HG02610 (cell line): ENCODE measurements around the gene ARMC8.

Source experiments
- ATAC-seq: cut with Tn5 transposase; IDR thresholded peaks from one replicate; pipeline ENCODE4 v1.9.1; 2021; ENCODE audit warnings: mild to moderate bottlenecking, moderate library complexity; ENCODE audit not compliant: unreplicated experiment

Gene ARMC8

GRCh38 chr3:138245026-138245425 lies 57.9 kb downstream of the ARMC8 start:
- no peak for ATAC-seq

- ATAC-seq, result no peak
These were observed 62.5 kb downstream of the ARMC8 start for GRCh38 chr3:138249636-138250035.

- ATAC-seq, result no peak
These were observed 66.5 kb downstream of the ARMC8 start for GRCh38 chr3:138253609-138254008.

- no peak for ATAC-seq
These were observed 67.1 kb downstream of the ARMC8 start for GRCh38 chr3:138254216-138254615.

- ATAC-seq, result no peak
These were observed 68.9 kb downstream of the ARMC8 start for GRCh38 chr3:138256022-138256421.

GRCh38 chr3:138257986-138258385 lies 70.9 kb downstream of the ARMC8 start:
- peak; percentile 39 for ATAC-seq

GRCh38 chr3:138259126-138259525 lies 72.0 kb downstream of the ARMC8 start:
- ATAC-seq, result no peak

GRCh38 chr3:138260611-138261010 lies 73.5 kb downstream of the ARMC8 start:
- no peak for ATAC-seq

GRCh38 chr3:138263104-138263503 lies 76.0 kb downstream of the ARMC8 start:
- ATAC-seq, result no peak

GRCh38 chr3:138265745-138266144 lies 78.6 kb downstream of the ARMC8 start:
- no peak for ATAC-seq

GRCh38 chr3:138267083-138267482 lies 80.0 kb downstream of the ARMC8 start:
- ATAC-seq, result no peak

- no peak for ATAC-seq
These were observed 83.1 kb downstream of the ARMC8 start for GRCh38 chr3:138270245-138270644.

GRCh38 chr3:138271189-138271794 lies 84.2 kb downstream of the ARMC8 start:
- peak; percentile 90 for ATAC-seq

GRCh38 chr3:138281561-138281960 lies 94.5 kb downstream of the ARMC8 start:
- ATAC-seq, result no peak

- no peak for ATAC-seq
These were observed 95.7 kb downstream of the ARMC8 start for GRCh38 chr3:138282836-138283235.

- no peak for ATAC-seq
These were observed 97.0 kb downstream of the ARMC8 start for GRCh38 chr3:138284079-138284478.

GRCh38 chr3:138284957-138285477 lies 97.9 kb downstream of the ARMC8 start:
- ATAC-seq, result no peak

- ATAC-seq, result no peak
These were observed 102.2 kb downstream of the ARMC8 start for GRCh38 chr3:138289260-138289659.

GRCh38 chr3:138289701-138290100 lies 102.6 kb downstream of the ARMC8 start:
- no peak for ATAC-seq

GRCh38 chr3:138296639-138297038 lies 109.5 kb downstream of the ARMC8 start:
- ATAC-seq, result peak; percentile 89

- ATAC-seq, result peak; percentile 24
These were observed 110.0 kb downstream of the ARMC8 start for GRCh38 chr3:138297059-138297607.

- no peak for ATAC-seq
These were observed 110.8 kb downstream of the ARMC8 start for GRCh38 chr3:138297876-138298275.

- no peak for ATAC-seq
These were observed 113.5 kb downstream of the ARMC8 start for GRCh38 chr3:138300647-138301046.
